Breast epithelium (tissue), 4 donors: ENCODE measurements around the gene UFM1. TPM values are rescaled to one million over a fixed set of nuclear protein-coding genes. Genes with fewer than 3 reads are reported as not detected.

Experiments used
- DNase-seq, 2 donors: peaks; one replicate each; pipeline ENCODE4 v3.0.0-alpha.2; 2019; ENCODE audit warnings: low spot score in 2 of 2
- H3K27ac ChIP-seq, 2 donors: fragments of 200-600 bp; sonication (generic) in 1 of 2; one replicate each; pipeline ENCODE4 v1.5.1; 2016 to 2019; ENCODE audit warnings: mild to moderate bottlenecking in 1 of 2
- H3K27me3 ChIP-seq, 2 donors: fragments of 200-600 bp; sonication (generic) in 1 of 2; one replicate each; pipeline versions ENCODE4 v1.5.1 to v1.6.0; 2017 to 2019; ENCODE audit warnings: control low read depth in 1 of 2, mild to moderate bottlenecking in 1 of 2
- H3K36me3 ChIP-seq: fragments of 200-600 bp; one replicate; pipeline ENCODE4 v1.5.1; 2019
- H3K4me1 ChIP-seq, 2 donors: fragments of 200-600 bp; sonication (generic); one replicate each; pipeline ENCODE4 v1.5.1; 2016 to 2019; ENCODE audit warnings: control low read depth in 1 of 2
- H3K4me3 ChIP-seq, 3 donors: fragments of 200-600 bp; sonication (generic); 1 replicate in 2 of 3; 2 replicates in 1 of 3; pipeline ENCODE4 v1.5.1; 2016 to 2019; ENCODE audit warnings: mild to moderate bottlenecking in 3 of 3, moderate library complexity in 2 of 3
- H3K9me3 ChIP-seq, 2 donors: fragments of 200-600 bp; sonication (generic) in 1 of 2; one replicate each; pipeline ENCODE4 v1.5.1; 2016 to 2019; ENCODE audit warnings: control low read depth in 1 of 2
- POLR2A ChIP-seq: fragments of 450-650 bp; IDR thresholded peaks from one replicate; pipeline ENCODE4 v1.6.1; 2016; ENCODE audit warnings: antibody characterized with exemption, mild to moderate bottlenecking, moderate library complexity
- POLR2AphosphoS5 ChIP-seq, 3 donors: sonication (generic); formaldehyde crosslinking; IDR thresholded peaks; one replicate each; pipeline ENCODE4 v1.6.1; 2017; ENCODE audit warnings: antibody characterized with exemption in 3 of 3
- intact Hi-C: fragments of 100-400 bp; cut with DNase I; formaldehyde crosslinking; loops from one replicate; pipeline ENCODE4 v1.15.1; 2023; ENCODE audit warnings: low total_unique reads
- total RNA-seq, 3 donors: library from RNA; depleted of rRNA; stranded (reverse); fragments of >200 nt; gene quantifications; one replicate each; pipeline ENCODE4 v1.1.0, GENCODE V29; 2016
- TF ChIP-seq, protein P1 (sequence below), 3 donors: fragments of 450-650 bp; IDR thresholded peaks; one replicate each; pipeline ENCODE4 v1.5.1; 2016 to 2017; ENCODE audit warnings: antibody characterized with exemption in 3 of 3, mild to moderate bottlenecking in 3 of 3, moderate library complexity in 3 of 3

Gene UFM1
- total RNA-seq, 3 donors from 2014 or later: 52.2 to 80.1 (median 58.7) TPM

DNA sequence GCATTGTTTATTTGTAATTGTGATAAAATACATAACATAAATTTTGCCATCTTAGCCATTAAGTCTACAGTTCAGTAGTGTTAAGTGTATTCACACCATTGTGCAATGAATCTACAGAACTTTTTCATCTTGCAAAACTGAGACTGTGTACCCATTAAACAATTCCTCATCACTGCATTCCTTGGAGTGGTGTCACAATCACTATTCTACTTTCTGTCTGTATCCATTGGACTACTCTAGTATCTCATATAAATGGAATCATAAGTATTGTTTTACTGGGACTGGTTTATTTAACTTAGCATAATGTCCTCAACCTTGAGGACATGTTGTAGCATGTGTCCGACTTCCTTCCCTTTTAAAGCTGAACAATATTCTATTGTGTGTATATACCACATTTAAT, 36.8 kb downstream of the UFM1 start:
- H3K27me3 ChIP-seq: no peaks in the 10 kb centered on the region
- H3K36me3 ChIP-seq: no peaks in the 10 kb centered on the region
- no peaks in the 10 kb centered on the region for H3K4me1 ChIP-seq
- H3K27ac ChIP-seq: no peak overlapping the region
- no peak overlapping the region for H3K4me3 ChIP-seq
- no peak for DNase-seq
- intact Hi-C loops: no loop called here
- H3K9me3 ChIP-seq: no peaks in the 10 kb centered on the region
- no peak for TF ChIP-seq POLR2AphosphoS5 (IDR thresholded peaks at IDR 0.05)
- TF ChIP-seq POLR2A: no peak
- TF ChIP-seq, protein P1, sequence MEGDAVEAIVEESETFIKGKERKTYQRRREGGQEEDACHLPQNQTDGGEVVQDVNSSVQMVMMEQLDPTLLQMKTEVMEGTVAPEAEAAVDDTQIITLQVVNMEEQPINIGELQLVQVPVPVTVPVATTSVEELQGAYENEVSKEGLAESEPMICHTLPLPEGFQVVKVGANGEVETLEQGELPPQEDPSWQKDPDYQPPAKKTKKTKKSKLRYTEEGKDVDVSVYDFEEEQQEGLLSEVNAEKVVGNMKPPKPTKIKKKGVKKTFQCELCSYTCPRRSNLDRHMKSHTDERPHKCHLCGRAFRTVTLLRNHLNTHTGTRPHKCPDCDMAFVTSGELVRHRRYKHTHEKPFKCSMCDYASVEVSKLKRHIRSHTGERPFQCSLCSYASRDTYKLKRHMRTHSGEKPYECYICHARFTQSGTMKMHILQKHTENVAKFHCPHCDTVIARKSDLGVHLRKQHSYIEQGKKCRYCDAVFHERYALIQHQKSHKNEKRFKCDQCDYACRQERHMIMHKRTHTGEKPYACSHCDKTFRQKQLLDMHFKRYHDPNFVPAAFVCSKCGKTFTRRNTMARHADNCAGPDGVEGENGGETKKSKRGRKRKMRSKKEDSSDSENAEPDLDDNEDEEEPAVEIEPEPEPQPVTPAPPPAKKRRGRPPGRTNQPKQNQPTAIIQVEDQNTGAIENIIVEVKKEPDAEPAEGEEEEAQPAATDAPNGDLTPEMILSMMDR (IDR thresholded peaks at IDR 0.05): no peak

DNA sequence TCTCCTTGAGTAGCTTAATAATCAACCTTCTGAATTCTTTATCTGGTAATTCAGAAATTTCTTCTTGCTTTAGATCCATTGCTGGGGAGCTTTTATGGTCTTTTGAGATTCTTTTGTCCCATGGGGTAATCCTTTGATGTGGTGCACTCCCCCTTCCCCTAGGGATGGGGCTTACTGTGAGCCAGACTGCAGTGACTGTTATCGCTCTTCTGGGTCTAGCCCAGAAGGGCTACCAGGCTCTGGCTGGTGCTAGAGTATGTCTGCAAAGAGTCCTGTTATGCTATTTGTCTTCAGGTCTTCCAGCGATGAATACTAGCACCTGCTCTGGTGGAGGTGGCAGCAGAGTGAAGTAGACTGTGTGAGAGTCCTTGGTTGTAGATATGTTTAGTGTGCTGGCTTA, 41.7 kb downstream of the UFM1 start:
- intact Hi-C loops: no loop called here
- Histone ChIP-seq H3K36me3 (no peaks in the 10 kb centered on the region), H3K4me1 (no peaks in the 10 kb centered on the region), H3K4me3 (no peak overlapping the region), H3K9me3 (no peaks in the 10 kb centered on the region), H3K27me3 (no peaks in the 10 kb centered on the region), H3K27ac (no peak overlapping the region)
- DNase-seq: no peak
- no peak for TF ChIP-seq POLR2AphosphoS5 (IDR thresholded peaks at IDR 0.05)
- no peak for TF ChIP-seq POLR2A
- TF ChIP-seq, protein P1 (IDR thresholded peaks at IDR 0.05): no peak

DNA sequence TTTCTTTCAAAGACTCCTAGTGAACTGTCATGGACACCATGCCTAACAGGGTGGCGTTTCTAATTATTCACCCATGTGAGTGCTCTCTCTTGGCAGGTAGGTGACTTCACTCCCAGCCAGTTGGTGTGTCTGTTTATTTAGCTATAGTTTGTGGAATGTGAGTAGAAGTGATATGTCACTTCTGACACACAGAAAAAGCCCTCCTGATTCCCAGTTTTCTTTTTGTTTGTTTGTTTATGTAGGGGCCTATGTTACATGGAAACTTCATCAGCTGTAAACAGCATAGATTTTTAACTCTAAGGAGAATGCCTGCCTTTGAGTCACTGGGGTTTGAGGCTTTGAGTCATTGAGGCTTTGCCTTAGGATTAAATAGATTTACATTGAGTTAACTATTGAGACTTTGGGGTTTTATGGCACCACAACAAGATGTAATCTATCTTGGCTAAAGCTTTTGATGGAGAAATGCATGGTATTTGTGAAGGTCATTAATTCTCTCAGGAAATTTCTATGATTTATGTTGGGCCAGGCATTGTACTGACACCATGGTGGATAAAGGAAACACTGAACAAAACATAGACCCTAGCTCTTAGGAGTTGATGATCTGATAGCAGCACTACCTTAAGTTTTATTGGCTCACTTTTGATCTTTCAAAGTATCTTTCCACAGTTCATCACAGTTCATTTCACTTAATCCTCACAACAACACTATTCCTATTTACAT, 45.3 kb downstream of the UFM1 start:
- intact Hi-C loops: no loop called here
- TF ChIP-seq POLR2AphosphoS5 (IDR thresholded peaks at IDR 0.05): no peak
- TF ChIP-seq, protein P1 (IDR thresholded peaks at IDR 0.05): no peak
- no peak for TF ChIP-seq POLR2A
- H3K27ac ChIP-seq: no peak overlapping the region
- no peaks in the 10 kb centered on the region for H3K27me3 ChIP-seq
- H3K36me3 ChIP-seq: no peaks in the 10 kb centered on the region
- H3K4me3 ChIP-seq: no peak overlapping the region
- no peak for DNase-seq
- H3K4me1 ChIP-seq: no peaks in the 10 kb centered on the region
- no peaks in the 10 kb centered on the region for H3K9me3 ChIP-seq

DNA sequence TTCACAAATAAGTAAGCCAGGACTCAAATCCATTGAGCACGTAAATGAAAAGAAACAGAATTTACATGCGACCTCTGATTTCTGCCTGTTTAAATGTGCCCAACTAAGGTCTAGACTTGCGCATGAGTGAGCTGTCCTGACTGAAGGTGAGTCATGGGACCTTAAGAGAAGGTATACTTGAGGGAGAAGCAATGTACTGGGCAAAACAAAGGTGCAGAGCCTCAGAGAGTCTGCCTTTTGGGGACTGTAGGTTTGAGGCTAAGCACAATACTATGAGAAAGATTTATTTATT, 45.8 kb downstream of the UFM1 start:
- TF ChIP-seq, protein P1 (IDR thresholded peaks at IDR 0.05): no peak
- intact Hi-C loops: no loop called here

DNA sequence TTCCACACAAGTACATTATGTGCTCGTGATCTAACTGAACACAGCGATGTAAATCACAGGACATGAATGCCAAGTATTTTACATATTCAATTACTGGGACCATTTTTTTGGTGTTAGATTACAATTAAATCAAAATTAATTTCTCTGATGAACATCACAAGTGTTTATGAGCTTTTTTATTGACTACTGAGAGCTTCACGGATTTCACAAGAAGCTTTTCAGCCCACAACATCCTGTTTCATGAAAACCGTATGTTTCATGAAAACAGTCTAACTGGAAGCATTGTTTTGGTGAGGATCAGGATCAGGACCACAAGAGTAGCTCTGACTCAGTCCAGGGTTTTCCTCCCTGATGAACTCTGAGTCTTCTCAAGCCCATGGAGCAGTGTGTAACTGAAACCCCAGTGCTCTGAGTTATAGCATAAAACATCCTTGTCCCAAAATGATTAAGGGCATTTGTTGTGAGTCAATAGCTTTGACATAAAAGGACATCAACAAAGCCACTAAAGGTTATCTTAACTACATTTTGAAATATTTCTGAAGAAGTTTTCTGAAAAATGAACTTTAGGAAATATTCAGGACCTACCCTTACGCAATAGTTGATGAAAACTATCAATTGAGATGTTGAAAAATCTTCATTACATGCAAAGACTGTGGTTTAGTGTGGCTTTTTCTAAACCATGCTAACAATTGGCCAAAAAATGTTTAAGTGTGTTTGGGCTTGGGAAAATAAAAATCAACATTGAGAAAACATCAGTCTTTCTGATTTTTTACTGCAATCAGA, 49.3 kb downstream of the UFM1 start:
- no peak overlapping the region for H3K27ac ChIP-seq
- no peaks in the 10 kb centered on the region for H3K27me3 ChIP-seq
- no peak overlapping the region for H3K4me3 ChIP-seq
- no peak for DNase-seq
- TF ChIP-seq, protein P1 (IDR thresholded peaks at IDR 0.05): no peak
- TF ChIP-seq POLR2A (no peak), POLR2AphosphoS5 (IDR thresholded peaks at IDR 0.05) (no peak)
- peaks cover 3% of the 10 kb centered on the region for H3K36me3 ChIP-seq
- H3K4me1 ChIP-seq: no peaks in the 10 kb centered on the region
- no peaks in the 10 kb centered on the region for H3K9me3 ChIP-seq
- intact Hi-C loops: no loop called here

More for the DNA sequence above, 45.8 kb downstream of the UFM1 start:
- no peaks in the 10 kb centered on the region for H3K4me1 ChIP-seq
- no peak overlapping the region for H3K27ac ChIP-seq
- no peak overlapping the region for H3K4me3 ChIP-seq
- no peak for DNase-seq
- H3K9me3 ChIP-seq: no peaks in the 10 kb centered on the region
- H3K27me3 ChIP-seq: no peaks in the 10 kb centered on the region
- no peaks in the 10 kb centered on the region for H3K36me3 ChIP-seq
